C4-2B (cell line): ENCODE measurements around the gene CCL25.
"Not testable (repeated sequence)": the region's sequence is repeated elsewhere in the genome, so short reads cannot be mapped to it uniquely, and the experiment has no call there.

Experiments used
- H3K27ac ChIP-seq: fragments of 450-650 bp; 2 replicates; pipeline ENCODE4 v1.5.1; 2017
- CTCF ChIP-seq: fragments of 450-650 bp; conservative IDR thresholded peaks from 2 replicates; pipeline ENCODE4 v1.5.1; 2017; ENCODE audit warnings: mild to moderate bottlenecking
- ZFX ChIP-seq: fragments of 450-650 bp; IDR thresholded peaks from 2 replicates; pipeline ENCODE4 v1.6.1; 2017

The CCL25 gene

GRCh38 chr19:8096071-8096470 is 43.5 kb downstream of the CCL25 start:
- no peak overlapping the region for H3K27ac ChIP-seq
- TF ChIP-seq ZFX (no peak), CTCF (no peak; the same call in 1 of the 2 replicates)

- TF ChIP-seq ZFX, result no peak
- TF ChIP-seq CTCF, result no peak
- no peak overlapping the region for H3K27ac ChIP-seq
Observed at GRCh38 chr19:8097198-8097597, 44.6 kb downstream of the CCL25 start.

GRCh38 chr19:8097681-8098567 is 45.4 kb downstream of the CCL25 start:
- TF ChIP-seq CTCF, result no peak
- no peak overlapping the region for H3K27ac ChIP-seq

DNA sequence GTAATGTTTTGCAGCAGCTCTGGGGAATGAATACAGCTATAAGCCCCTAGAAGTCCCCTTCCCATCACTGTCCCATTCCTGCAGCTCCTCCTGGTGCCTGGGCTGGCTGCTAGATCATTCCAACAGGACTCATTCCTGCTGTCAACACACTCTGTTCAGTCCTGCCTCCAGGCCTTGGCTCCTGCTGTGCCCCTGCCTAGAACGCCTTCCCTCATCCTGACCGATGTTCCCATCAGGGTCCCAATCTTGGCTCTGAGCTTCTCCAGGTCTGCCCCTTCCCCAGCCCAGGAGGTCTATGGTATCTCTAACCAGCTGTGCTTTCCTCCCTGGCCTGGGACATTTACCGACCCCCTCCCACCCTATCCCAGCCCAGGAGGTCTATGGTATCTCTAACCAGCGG is 48.8 kb downstream of the CCL25 start:
- no peak overlapping the region for H3K27ac ChIP-seq
- no peak for TF ChIP-seq CTCF
- no peak for TF ChIP-seq ZFX

DNA sequence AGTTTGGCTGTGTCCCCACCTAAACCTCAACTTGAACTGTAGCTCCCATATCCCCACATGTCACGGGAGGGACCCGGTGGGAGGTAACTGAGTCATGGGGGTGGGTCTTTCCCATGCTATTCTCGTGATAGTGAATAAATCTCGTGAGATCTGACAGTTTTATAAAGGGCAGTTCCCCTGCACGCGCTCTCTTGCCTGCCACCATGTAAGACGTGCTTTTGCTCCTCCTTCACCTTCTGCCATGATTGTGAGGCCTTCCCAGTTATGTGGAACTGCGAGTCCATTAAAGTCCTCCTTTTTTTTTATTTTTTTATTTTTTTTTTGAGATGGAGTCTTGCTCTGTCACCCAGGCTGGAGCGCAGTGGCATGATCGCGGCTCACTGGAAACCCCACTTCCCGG is 49.4 kb downstream of the CCL25 start:
- not testable (repeated sequence) for H3K27ac ChIP-seq

DNA sequence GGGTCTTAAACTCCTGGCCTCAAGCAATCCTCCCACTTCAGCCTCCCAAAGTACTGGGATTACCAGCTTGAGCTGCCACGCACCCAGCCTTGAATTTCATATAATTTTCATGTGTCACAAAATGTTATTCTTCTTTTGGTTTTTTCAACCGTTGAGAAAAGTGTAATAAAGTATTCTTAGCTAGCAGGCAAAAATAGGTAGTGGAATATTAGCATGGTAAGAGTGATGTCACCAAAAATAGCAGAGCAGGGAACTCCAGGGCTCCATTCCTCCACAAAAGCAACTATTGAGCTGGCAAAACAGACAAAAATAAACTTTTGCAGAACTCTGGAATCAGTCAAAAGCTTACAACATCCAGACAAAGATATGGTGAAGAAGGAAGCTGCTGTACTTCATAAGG is 52.9 kb downstream of the CCL25 start:
- TF ChIP-seq ZFX (no peak), CTCF (no peak)
- H3K27ac ChIP-seq, result no peak overlapping the region

GRCh38 chr19:8107301-8107903 is 54.8 kb downstream of the CCL25 start:
- no peak overlapping the region for H3K27ac ChIP-seq

More at GRCh38 chr19:8107301-8107903, 54.8 kb downstream of the CCL25 start:
- TF ChIP-seq ZFX, result no peak
- TF ChIP-seq CTCF, result no peak
